IMR-90 (cell line): ENCODE measurements around the gene COL5A1. TPM values are rescaled to one million over a fixed set of nuclear protein-coding genes. Genes with fewer than 3 reads are reported as not detected.

Experiments
- ATAC-seq: fragments of 200-7000 bp; cut with Tn5 transposase; 2 replicates; pipeline ENCODE4 v1.9.1; 2020; ENCODE audit warnings: low read depth, mild to moderate bottlenecking, moderate library complexity
- BruUV-seq: library from RNA; stranded (reverse); fragments of 400-500 nt; replicated peaks from 2 replicates; lab custom pipeline; 2021; lab: Mats Ljungman, UMichigan
- CTCF ChIA-PET: fragments of 300-600 bp; formaldehyde crosslinking; extraction: SDS; loops from one replicate; lab custom pipeline; 2021; ENCODE audit warnings: antibody characterized with exemption; lab: Yijun Ruan, JAX
- POLR2A ChIA-PET: fragments of 300-600 bp; sonication (Branson Sonifier 250); formaldehyde crosslinking; loops from one replicate; lab custom pipeline; 2022; ENCODE audit warnings: antibody characterized with exemption; ENCODE audit not compliant: unreplicated experiment; lab: Charles Lee
- DNase-seq: peaks from one replicate; pipeline ENCODE4 v3.0.0; 2013
- H2AFZ ChIP-seq: replicated peaks from 2 replicates; pipeline ENCODE3; 2013; ENCODE audit warnings: low read length, mild to moderate bottlenecking; ENCODE audit not compliant: poor library complexity
- H2AK5ac ChIP-seq: 2 replicates; pipeline ENCODE4 v1.6.1; 2013; ENCODE audit warnings: low read depth, low read length, inconsistent platforms
- H2AK9ac ChIP-seq: replicated peaks from 2 replicates; pipeline ENCODE3; 2013; ENCODE audit warnings: mild to moderate bottlenecking, low read depth, low read length, moderate library complexity; ENCODE audit not compliant: poor library complexity
- H2BK120ac ChIP-seq: 2 replicates; pipeline ENCODE4 v1.6.1; 2013; ENCODE audit warnings: low read depth, low read length, inconsistent platforms
- H2BK15ac ChIP-seq: 3 replicates; pipeline ENCODE4 v1.6.1; 2013; ENCODE audit warnings: low read depth, low read length, inconsistent platforms
- H2BK20ac ChIP-seq: 2 replicates; pipeline ENCODE4 v1.6.1; 2013; ENCODE audit warnings: low read depth, mild to moderate bottlenecking, inconsistent platforms, low read length, moderate library complexity
- H2BK5ac ChIP-seq: 2 replicates; pipeline ENCODE4 v1.6.1; 2013; ENCODE audit warnings: mild to moderate bottlenecking, low read depth, low read length, inconsistent platforms; ENCODE audit not compliant: poor library complexity, severe bottlenecking
- H3K14ac ChIP-seq: replicated peaks from 2 replicates; pipeline ENCODE4 v1.6.1; 2013; ENCODE audit warnings: low read depth, low read length, inconsistent platforms
- H3K18ac ChIP-seq: 2 replicates; pipeline ENCODE4 v1.6.1; 2013; ENCODE audit warnings: low read depth, low read length, control low read depth
- H3K23ac ChIP-seq: 2 replicates; pipeline ENCODE4 v1.6.1; 2013; ENCODE audit warnings: low read depth, low read length, inconsistent platforms
- H3K27ac ChIP-seq: 2 replicates; pipeline ENCODE4 v1.5.1; 2013; ENCODE audit warnings: mild to moderate bottlenecking, control low read depth, low read length; ENCODE audit not compliant: insufficient read depth
- H3K27me3 ChIP-seq: 2 replicates; pipeline ENCODE4 v1.6.1; 2013; ENCODE audit warnings: low read length; ENCODE audit not compliant: control insufficient read depth, insufficient read depth
- H3K36me3 ChIP-seq: 2 replicates; pipeline ENCODE4 v1.6.1; 2013; ENCODE audit warnings: low read length, mixed read lengths; ENCODE audit not compliant: control insufficient read depth, insufficient read depth
- H3K4ac ChIP-seq: 2 replicates; pipeline ENCODE4 v1.6.1; 2013; ENCODE audit warnings: low read depth, low read length, inconsistent platforms
- H3K4me1 ChIP-seq: 2 replicates; pipeline ENCODE4 v1.6.1; 2013; ENCODE audit warnings: low read length, mixed read lengths; ENCODE audit not compliant: control insufficient read depth, insufficient read depth
- H3K4me2 ChIP-seq: 2 replicates; pipeline ENCODE4 v1.6.1; 2013; ENCODE audit warnings: low read depth, mild to moderate bottlenecking, control low read depth, low read length, moderate library complexity
- H3K4me3 ChIP-seq: 2 replicates; pipeline ENCODE4 v1.5.1; 2013; ENCODE audit warnings: low read depth, mild to moderate bottlenecking, control low read depth, low read length, moderate library complexity; ENCODE audit not compliant: insufficient read depth
- H3K56ac ChIP-seq: 2 replicates; pipeline ENCODE4 v1.6.1; 2013; ENCODE audit warnings: low read length, inconsistent platforms; ENCODE audit not compliant: insufficient read depth; ENCODE audit errors: extremely low read depth
- H3K79me1 ChIP-seq, 2 experiments: 2 replicates each; pipeline ENCODE4 v1.6.1; 2013; ENCODE audit warnings: low read length in 2 of 2, inconsistent platforms in 1 of 2, low read depth in 1 of 2
- H3K9ac ChIP-seq: 2 replicates; pipeline ENCODE4 v1.6.1; 2013; ENCODE audit warnings: low read depth, low read length, control low read depth
- H3K9me1 ChIP-seq: 2 replicates; pipeline ENCODE4 v1.6.1; 2013; ENCODE audit warnings: low read length, inconsistent platforms; ENCODE audit not compliant: insufficient read depth
- H3K9me3 ChIP-seq: 2 replicates; pipeline ENCODE4 v1.6.1; 2013; ENCODE audit warnings: low read length; ENCODE audit not compliant: control insufficient read depth, insufficient read depth
- H4K20me1 ChIP-seq: 2 replicates; pipeline ENCODE4 v1.6.1; 2013; ENCODE audit warnings: low read length, inconsistent platforms; ENCODE audit not compliant: insufficient read depth
- H4K5ac ChIP-seq: 2 replicates; pipeline ENCODE4 v1.6.1; 2013; ENCODE audit warnings: mild to moderate bottlenecking, low read depth, low read length, control low read depth
- H4K8ac ChIP-seq, 2 experiments: 2 replicates each; pipeline ENCODE4 v1.6.1; 2013; ENCODE audit warnings: low read depth in 2 of 2, low read length in 2 of 2, control low read depth in 1 of 2, inconsistent platforms in 1 of 2
- H4K91ac ChIP-seq: 2 replicates; pipeline ENCODE4 v1.6.1; 2013; ENCODE audit warnings: low read depth, low read length, inconsistent platforms; ENCODE audit not compliant: insufficient read depth
- CEBPB ChIP-seq: IDR thresholded peaks from 2 replicates; pipeline ENCODE4 v1.6.1; 2012; ENCODE audit warnings: low read depth, low read length, improper control_type of control experiment
- CHD1 ChIP-seq: IDR thresholded peaks from 2 replicates; pipeline ENCODE4 v1.6.1; 2012; ENCODE audit warnings: low read depth, low read length, improper control_type of control experiment
- ELK1 ChIP-seq: fragments of 150-350 bp; IDR thresholded peaks from 2 replicates; pipeline ENCODE4 v1.6.1; 2016; ENCODE audit warnings: low read depth, mild to moderate bottlenecking, low read length, moderate library complexity, borderline replicate concordance
- FOS ChIP-seq: fragments of 150-350 bp; IDR thresholded peaks from 2 replicates; pipeline ENCODE4 v1.6.1; 2016; ENCODE audit warnings: low read depth, low read length
- MAZ ChIP-seq: IDR thresholded peaks from 2 replicates; pipeline ENCODE4 v1.6.1; 2012; ENCODE audit warnings: low read depth, mild to moderate bottlenecking, low read length, improper control_type of control experiment, moderate library complexity, borderline replicate concordance
- MXI1 ChIP-seq: IDR thresholded peaks from 2 replicates; pipeline ENCODE4 v1.6.1; 2012; ENCODE audit warnings: low read depth, mild to moderate bottlenecking, low read length, moderate library complexity, borderline replicate concordance
- RFX5 ChIP-seq: IDR thresholded peaks from 2 replicates; pipeline ENCODE4 v1.8.0; 2012; ENCODE audit warnings: low read depth, mild to moderate bottlenecking, low read length, moderate library complexity
- SMC3 ChIP-seq: fragments of 150-350 bp; IDR thresholded peaks from 2 replicates; pipeline ENCODE4 v1.6.1; 2016; ENCODE audit warnings: low read depth, mild to moderate bottlenecking, antibody characterized with exemption, low read length, moderate library complexity
- WGBS, 2 experiments: methylation state at CpG; one replicate each; pipeline versions ENCODE4 v1.1.5 to v1.1.7; 2013; ENCODE audit warnings: missing lambda C conversion rate in 2 of 2; ENCODE audit not compliant: insufficient read length in 1 of 2; ENCODE audit errors: extremely low coverage in 2 of 2; 5-methylcytosine and 5-hydroxymethylcytosine counted together
- dilution Hi-C: fragments of 300-500 bp; cut with HindIII; formaldehyde crosslinking; loops from one replicate; pipeline ENCODE4 v1.14.3; 2018; ENCODE audit warnings: low sequenced_read_pairs; ENCODE audit not compliant: unreplicated experiment
- in situ Hi-C: fragments of 300-500 bp; cut with MboI; formaldehyde crosslinking; loops from 3 replicates; pipeline ENCODE4 v1.14.3; 2019; ENCODE audit warnings: low sequenced_read_pairs, inconsistent platforms, mixed read lengths
- intact Hi-C: fragments of 100-400 bp; cut with micrococcal nuclease; formaldehyde crosslinking; loops from 2 replicates; pipeline ENCODE4 v1.10.0; 2022
- polyA plus RNA-seq, 3 experiments: library from polyadenylated mRNA; depleted of rRNA; stranded (reverse); fragments of >200 nt; gene quantifications; 2 replicates each; pipeline ENCODE4 v1.2.3, GENCODE V29; 2012; ENCODE audit warnings: low replicate concordance in 1 of 3
- total RNA-seq: library from RNA; depleted of rRNA; stranded (reverse); fragments of >200 nt; gene quantifications from 2 replicates; pipeline ENCODE4 v1.2.3, GENCODE V29; 2012
- TF ChIP-seq, protein P1 (sequence below): fragments of 150-350 bp; IDR thresholded peaks from 2 replicates; pipeline ENCODE4 v1.6.1; 2017; ENCODE audit warnings: mild to moderate bottlenecking, antibody characterized with exemption, low read length, low read depth
- TF ChIP-seq, protein P2 (sequence below): conservative IDR thresholded peaks from 2 replicates; pipeline ENCODE4 v1.5.1; 2012; ENCODE audit warnings: mild to moderate bottlenecking, low read depth, low read length, improper control_type of control experiment

COL5A1 gene
- total and polyA plus RNA-seq, 2 of the 4 experiments (the other 2 are of a cell fraction) = 19.2 to 173 TPM

DNA sequence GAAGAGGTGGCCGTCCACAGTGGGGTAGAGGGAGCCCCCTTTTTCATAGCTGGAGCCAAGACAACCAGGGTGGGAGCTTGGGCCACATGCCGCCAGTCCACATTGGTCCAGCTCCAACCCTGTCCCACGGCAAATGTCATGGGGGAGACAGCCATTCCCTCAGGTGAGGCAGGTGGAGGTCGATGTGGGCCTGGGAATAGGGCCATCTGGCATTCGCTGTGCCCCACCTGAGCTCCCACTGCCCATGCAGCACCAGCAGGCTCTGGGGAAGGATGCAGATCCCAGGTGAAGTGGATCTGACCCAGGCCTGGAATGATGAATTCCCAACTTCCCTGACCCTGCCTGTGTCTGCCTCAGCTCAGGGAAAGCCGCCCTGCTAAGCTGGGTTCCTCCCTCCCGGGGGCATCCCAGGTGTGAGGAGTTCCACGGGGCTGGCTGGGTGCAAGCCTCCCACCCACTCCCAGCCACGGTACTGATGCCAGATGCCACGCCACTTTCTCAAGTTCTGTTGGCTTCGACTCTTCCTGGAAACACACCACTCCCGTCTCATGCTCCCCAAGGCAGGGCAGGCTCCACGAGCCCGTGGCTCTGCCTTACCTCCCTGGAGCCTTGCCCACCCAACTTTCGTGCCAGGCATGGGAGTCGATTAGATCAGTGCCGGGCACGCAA is 213.8 kb downstream of the COL5A1 start:
- H3K23ac ChIP-seq = no peak overlapping the region
- in situ Hi-C loops = no loop called here
- no peak overlapping the region for H3K27ac ChIP-seq

More for the DNA sequence above, 213.8 kb downstream of the COL5A1 start:
- Histone ChIP-seq H3K4me1 (peaks cover 6% of the 10 kb centered on the region; the same call in 1 of the 2 replicates), H3K9me1 (peaks cover 3% of the 10 kb centered on the region; the same call in 1 of the 2 replicates), H3K4ac (no peak overlapping the region), H2BK120ac (no peak overlapping the region), H2AK5ac (no peak overlapping the region), H3K56ac (no peak overlapping the region; the same call in 1 of the 2 replicates), H2BK5ac (no peak overlapping the region), H4K20me1 (no peaks in the 10 kb centered on the region; the same call in 1 of the 2 replicates), H4K91ac (no peak overlapping the region), H3K9ac (no peak overlapping the region), H4K5ac (no peak overlapping the region), H4K8ac (no peak overlapping the region), H2BK20ac (no peak overlapping the region), H3K36me3 (no peaks in the 10 kb centered on the region), H2BK15ac (no peak overlapping the region), H3K27me3 (peaks cover 2% of the 10 kb centered on the region; the same call in 1 of the 2 replicates), H2AK9ac (no peak overlapping the region), H3K79me1 (no peaks in the 10 kb centered on the region), H3K14ac (no peak overlapping the region), H3K9me3 (peaks cover 5% of the 10 kb centered on the region), H3K4me2 (no peak overlapping the region), H2AFZ (no peak overlapping the region), H3K18ac (no peak overlapping the region), H3K4me3 (no peak overlapping the region)
- POLR2A ChIA-PET = no interaction called here
- WGBS, 2 experiments = 80% methylated on average over 12 of the region's 18 CpGs; no CpG with 5 or more reads in 1 of the 2 experiments
- ATAC-seq (no peak), DNase-seq (no peak)
- dilution Hi-C loops = no loop called here
- intact Hi-C loops = no loop called here
- BruUV-seq = no TSS peak
- CTCF ChIA-PET = no interaction called here
- no peak for TF ChIP-seq CHD1
- TF ChIP-seq MAZ = no peak
- TF ChIP-seq, protein P1, sequence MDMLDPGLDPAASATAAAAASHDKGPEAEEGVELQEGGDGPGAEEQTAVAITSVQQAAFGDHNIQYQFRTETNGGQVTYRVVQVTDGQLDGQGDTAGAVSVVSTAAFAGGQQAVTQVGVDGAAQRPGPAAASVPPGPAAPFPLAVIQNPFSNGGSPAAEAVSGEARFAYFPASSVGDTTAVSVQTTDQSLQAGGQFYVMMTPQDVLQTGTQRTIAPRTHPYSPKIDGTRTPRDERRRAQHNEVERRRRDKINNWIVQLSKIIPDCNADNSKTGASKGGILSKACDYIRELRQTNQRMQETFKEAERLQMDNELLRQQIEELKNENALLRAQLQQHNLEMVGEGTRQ = no peak
- TF ChIP-seq SMC3 = no peak
- no peak for TF ChIP-seq CEBPB
- TF ChIP-seq, protein P2, sequence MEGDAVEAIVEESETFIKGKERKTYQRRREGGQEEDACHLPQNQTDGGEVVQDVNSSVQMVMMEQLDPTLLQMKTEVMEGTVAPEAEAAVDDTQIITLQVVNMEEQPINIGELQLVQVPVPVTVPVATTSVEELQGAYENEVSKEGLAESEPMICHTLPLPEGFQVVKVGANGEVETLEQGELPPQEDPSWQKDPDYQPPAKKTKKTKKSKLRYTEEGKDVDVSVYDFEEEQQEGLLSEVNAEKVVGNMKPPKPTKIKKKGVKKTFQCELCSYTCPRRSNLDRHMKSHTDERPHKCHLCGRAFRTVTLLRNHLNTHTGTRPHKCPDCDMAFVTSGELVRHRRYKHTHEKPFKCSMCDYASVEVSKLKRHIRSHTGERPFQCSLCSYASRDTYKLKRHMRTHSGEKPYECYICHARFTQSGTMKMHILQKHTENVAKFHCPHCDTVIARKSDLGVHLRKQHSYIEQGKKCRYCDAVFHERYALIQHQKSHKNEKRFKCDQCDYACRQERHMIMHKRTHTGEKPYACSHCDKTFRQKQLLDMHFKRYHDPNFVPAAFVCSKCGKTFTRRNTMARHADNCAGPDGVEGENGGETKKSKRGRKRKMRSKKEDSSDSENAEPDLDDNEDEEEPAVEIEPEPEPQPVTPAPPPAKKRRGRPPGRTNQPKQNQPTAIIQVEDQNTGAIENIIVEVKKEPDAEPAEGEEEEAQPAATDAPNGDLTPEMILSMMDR = no peak
- no peak for TF ChIP-seq RFX5
- TF ChIP-seq FOS = no peak
- TF ChIP-seq MXI1 = no peak
- no peak for TF ChIP-seq ELK1
